PC-3 (cell line): Measurements from ENCODE around the gene SELENOT. TPM values are rescaled to one million over a fixed set of nuclear protein-coding genes. Genes with fewer than 3 reads are reported as not detected.
A peak's percentile ranks its signal among the peaks of the same experiment; 100 is the strongest.

Experiments
- ATAC-seq: fragments of 200-7000 bp; cut with Tn5 transposase; 2 replicates; pipeline ENCODE4 v1.9.1; 2020; ENCODE audit warnings: mild to moderate bottlenecking, moderate library complexity
- BruUV-seq: library from RNA; stranded (reverse); fragments of 400-500 nt; replicated peaks from 2 replicates; lab custom pipeline; 2021; lab: Mats Ljungman, UMichigan
- CTCF ChIA-PET: fragments of 300-600 bp; sonication (Branson Sonifier 250); formaldehyde crosslinking; loops from one replicate; lab custom pipeline; 2022; ENCODE audit warnings: antibody characterized with exemption; lab: Charles Lee
- POLR2A ChIA-PET: fragments of 300-600 bp; sonication (Branson Sonifier 250); formaldehyde crosslinking; loops from one replicate; lab custom pipeline; 2022; ENCODE audit warnings: antibody characterized with exemption; ENCODE audit not compliant: unreplicated experiment; lab: Charles Lee
- DNase-seq: peaks from one replicate; pipeline ENCODE4 v3.0.0-alpha.2; 2015
- H2AFZ ChIP-seq: fragments of 300-600 bp; sonication (generic); 2 replicates; pipeline ENCODE4 v1.6.0; 2016; ENCODE audit warnings: antibody characterized with exemption, low read length
- H3F3A ChIP-seq: fragments of 300-600 bp; sonication (generic); one replicate; pipeline ENCODE4 v1.6.0; 2017; ENCODE audit warnings: antibody characterized with exemption, low read length, control low read depth, mild to moderate bottlenecking; ENCODE audit not compliant: unreplicated experiment
- H3K27ac ChIP-seq: fragments of 300-600 bp; sonication (generic); 2 replicates; pipeline ENCODE4 v1.5.1; 2016; ENCODE audit warnings: mild to moderate bottlenecking, low read length
- H3K27me3 ChIP-seq: fragments of 300-600 bp; sonication (generic); 2 replicates; pipeline ENCODE4 v1.6.1; 2016; ENCODE audit warnings: low read length, mixed read lengths
- H3K36me3 ChIP-seq: fragments of 300-600 bp; sonication (generic); 2 replicates; pipeline ENCODE4 v1.6.1; 2016; ENCODE audit warnings: low read depth, mixed run types, low read length, mixed read lengths
- H3K4me1 ChIP-seq: fragments of 300-600 bp; sonication (generic); 2 replicates; pipeline ENCODE4 v1.5.1; 2016; ENCODE audit warnings: low read length; ENCODE audit not compliant: insufficient read depth
- H3K4me2 ChIP-seq: fragments of 300-600 bp; sonication (generic); 2 replicates; pipeline ENCODE4 v1.6.0; 2016; ENCODE audit warnings: low read length
- H3K4me3 ChIP-seq: fragments of 300-600 bp; sonication (generic); 2 replicates; pipeline ENCODE4 v1.5.1; 2016; ENCODE audit warnings: mild to moderate bottlenecking, low read length, mixed read lengths
- H3K79me2 ChIP-seq: fragments of 300-600 bp; sonication (generic); 2 replicates; pipeline ENCODE4 v1.6.1; 2017; ENCODE audit warnings: low read length, mixed read lengths
- H3K9ac ChIP-seq: fragments of 300-600 bp; sonication (generic); 2 replicates; pipeline ENCODE4 v1.6.0; 2016; ENCODE audit warnings: mild to moderate bottlenecking, low read length
- H3K9me2 ChIP-seq: fragments of 300-600 bp; sonication (generic); replicated peaks from 2 replicates; pipeline ENCODE4 v1.6.1; 2016; ENCODE audit warnings: mixed run types, low read length, mixed read lengths
- H3K9me3 ChIP-seq: fragments of 300-600 bp; sonication (generic); 2 replicates; pipeline ENCODE4 v1.6.1; 2016; ENCODE audit warnings: low read length, mixed read lengths
- H4K20me1 ChIP-seq: fragments of 300-600 bp; sonication (generic); 2 replicates; pipeline ENCODE4 v1.6.1; 2016; ENCODE audit warnings: low read length, mixed read lengths
- CTCF ChIP-seq: fragments of 300-600 bp; sonication (generic); conservative IDR thresholded peaks from 2 replicates; pipeline ENCODE4 v1.5.1; 2017; ENCODE audit warnings: antibody characterized with exemption, low read depth, mild to moderate bottlenecking, low read length
- EZH2 ChIP-seq: fragments of 300-600 bp; sonication (generic); IDR thresholded peaks from one replicate; pipeline ENCODE4 v1.6.1; 2017; ENCODE audit warnings: antibody characterized with exemption, mild to moderate bottlenecking, low read length; ENCODE audit not compliant: unreplicated experiment
- EZH2phosphoT487 ChIP-seq: fragments of 300-600 bp; sonication (generic); IDR thresholded peaks from 2 replicates; pipeline ENCODE4 v1.6.1; 2018; ENCODE audit warnings: mild to moderate bottlenecking, antibody characterized with exemption, low read length, borderline replicate concordance
- intact Hi-C: fragments of 100-400 bp; cut with micrococcal nuclease; formaldehyde crosslinking; loops from 2 replicates; pipeline ENCODE4 v1.9.0; 2023
- total RNA-seq: library from RNA; depleted of rRNA; stranded (reverse); fragments of >200 nt; gene quantifications from 2 replicates; pipeline ENCODE4 v1.2.3, GENCODE V29; 2014

SELENOT gene
- total RNA-seq, 1 experiment from 2014 or later = 109 TPM

- Histone ChIP-seq H4K20me1 (peaks cover 30% of the 10 kb centered on the region), H3K9me2 (no peaks in the 10 kb centered on the region), H3K9ac (peak overlapping the region; percentile 93), H3K27me3 (no peaks in the 10 kb centered on the region), H3K4me3 (peak overlapping the region; percentile 94), H3F3A (peaks cover 15% of the 10 kb centered on the region), H3K79me2 (peaks cover 92% of the 10 kb centered on the region), H2AFZ (peak overlapping the region; percentile 77), H3K4me1 (peaks cover 50% of the 10 kb centered on the region), H3K36me3 (peaks cover 16% of the 10 kb centered on the region; the same call in 1 of the 2 replicates), H3K27ac (peak overlapping the region; percentile 85), H3K4me2 (peak overlapping the region; percentile 94), H3K9me3 (no peaks in the 10 kb centered on the region)
- intact Hi-C loops = loop anchor here (2.0 to 5.0 kb wide), 3 partner anchors 56 to 160 kb away; partner anchors contain the start of genes EIF2A, ERICH6, SERP1 and SIAH2
- ATAC-seq (peak; percentile 1; the same call in 1 of the 2 replicates), DNase-seq (no peak)
- TF ChIP-seq EZH2phosphoT487 (no peak), EZH2 (no peak), CTCF (no peak)
- ChIA-PET CTCF (interaction anchor here (0.8 kb wide), 1 partner anchor 16 kb away, joined by 5 read pairs; no protein-coding TSS in a partner anchor), POLR2A (interaction anchor here (0.6 to 0.7 kb wide), 2 partner anchors 652 to 1213 kb away, joined by 3 read pairs; no protein-coding TSS in a partner anchor)
- TSS peak; percentile 92 for BruUV-seq
These were observed 532 bp upstream of the SELENOT start for GRCh38 chr3:150602426-150603152.

DNA sequence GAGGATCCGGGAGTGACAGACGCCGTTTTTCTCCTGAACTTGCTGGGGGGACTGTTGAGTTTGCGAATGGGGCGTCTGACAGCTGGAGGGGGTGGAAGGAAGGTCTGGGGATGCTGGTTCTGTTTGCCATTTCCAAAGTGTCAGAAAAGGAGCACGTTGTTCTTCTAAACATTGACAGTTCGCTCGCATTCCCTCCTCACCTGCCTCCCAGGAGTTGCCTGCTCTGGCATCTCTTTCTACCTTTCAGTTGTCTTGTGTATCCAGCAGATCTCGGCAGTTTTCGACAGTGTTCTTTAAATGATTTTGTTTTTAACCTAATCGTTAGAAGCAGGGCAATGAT is 829 bp downstream of the SELENOT start:
- POLR2A ChIA-PET = no interaction called here
- Histone ChIP-seq H2AFZ (0 out of 2 replicates have a peak overlapping the region, but pooled peaks have one; percentile 37), H4K20me1 (peaks cover 42% of the 10 kb centered on the region), H3F3A (peaks cover 13% of the 10 kb centered on the region), H3K9me2 (no peaks in the 10 kb centered on the region), H3K4me3 (peak overlapping the region; percentile 94), H3K9me3 (no peaks in the 10 kb centered on the region), H3K4me2 (peak overlapping the region; percentile 94), H3K27me3 (no peaks in the 10 kb centered on the region), H3K36me3 (peaks cover 24% of the 10 kb centered on the region; the same call in 1 of the 2 replicates), H3K79me2 (peaks cover 92% of the 10 kb centered on the region), H3K9ac (peak overlapping the region; percentile 93), H3K4me1 (peaks cover 36% of the 10 kb centered on the region), H3K27ac (peak overlapping the region; percentile 85)
- no TSS peak for BruUV-seq
- DNase-seq (peak; percentile 39), ATAC-seq (no peak)
- intact Hi-C loops = loop anchor here (2.0 to 5.0 kb wide), 4 partner anchors 19 to 159 kb away; partner anchors contain the start of genes EIF2A, ERICH6, SERP1 and SIAH2
- CTCF ChIA-PET = no interaction called here
- TF ChIP-seq EZH2phosphoT487 (no peak), CTCF (no peak), EZH2 (no peak)
